Brain pericyte (primary cell): ENCODE measurements around the gene KCNJ8.
"Not testable (repeated sequence)": the region's sequence is repeated elsewhere in the genome, so short reads cannot be mapped to it uniquely, and the experiment has no call there.

Experiments
- DNase-seq: peaks from one replicate; pipeline ENCODE4 v3.0.0-alpha.2; 2012; ENCODE audit warnings: low read depth, low spot score

KCNJ8 gene

DNA sequence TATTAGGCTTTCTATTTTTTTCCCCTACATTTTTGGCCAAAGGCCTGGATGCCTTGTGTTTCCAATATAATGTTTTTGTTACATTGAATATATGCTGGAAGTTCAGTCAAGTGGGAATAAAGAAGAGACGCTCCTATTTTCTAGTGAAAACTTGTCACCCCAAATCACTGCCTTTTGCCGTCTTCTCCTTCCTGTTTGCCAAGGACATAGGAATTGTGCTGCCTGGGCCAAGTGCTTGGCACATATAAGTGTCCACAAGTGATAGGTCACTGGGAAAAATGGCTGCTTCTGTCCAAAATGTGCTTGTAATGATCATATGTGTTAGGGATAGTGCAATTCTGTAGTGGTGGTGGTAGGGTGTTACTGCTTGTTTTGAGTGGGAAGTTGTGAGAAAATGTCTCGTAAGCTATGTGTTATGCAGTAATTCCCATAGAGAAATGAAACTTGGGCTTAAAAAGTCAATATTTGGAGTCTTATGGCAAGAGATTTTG, 11.6 kb upstream of the KCNJ8 start:
- DNase-seq, result no peak

DNA sequence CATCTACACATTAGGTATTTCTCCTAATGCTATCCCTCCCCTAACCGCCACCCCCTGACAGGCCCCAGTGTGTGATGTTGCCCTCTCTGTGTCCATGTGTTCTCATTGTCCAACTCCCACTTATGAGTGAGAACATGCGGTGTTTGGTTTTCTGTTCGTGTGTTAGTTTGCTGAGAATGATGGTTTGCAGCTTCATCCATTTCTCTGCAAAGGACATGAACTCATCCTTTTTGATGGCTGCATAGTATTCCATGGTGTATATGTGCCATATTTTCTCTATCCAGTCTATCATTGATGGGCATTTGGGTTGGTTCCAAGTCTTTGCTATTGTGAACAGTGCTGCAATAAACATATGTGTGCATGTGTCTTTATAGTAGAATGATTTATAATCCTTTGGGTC, 8.2 kb upstream of the KCNJ8 start:
- DNase-seq, result not testable (repeated sequence)

- no peak for DNase-seq
Observed at GRCh38 chr12:21780786-21781185, 6.3 kb upstream of the KCNJ8 start.

DNA sequence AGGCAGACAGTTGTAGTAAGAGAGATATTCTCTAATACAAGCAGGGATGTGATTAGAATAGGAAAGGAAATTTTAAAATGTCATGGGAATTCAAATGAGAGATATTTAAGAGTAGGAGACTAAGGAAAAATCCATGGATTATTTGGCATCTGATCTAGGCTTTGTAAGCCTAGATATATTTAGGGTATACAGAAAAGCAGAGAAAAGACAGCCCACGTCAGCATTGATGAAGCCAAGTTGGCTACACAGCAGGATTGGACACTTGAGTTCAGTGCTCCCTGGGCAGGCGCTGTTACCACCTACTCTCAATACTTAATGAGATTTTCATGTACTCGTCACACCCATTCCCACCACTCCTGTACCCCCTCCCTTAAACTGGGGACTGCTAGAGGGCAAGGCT, 1.7 kb upstream of the KCNJ8 start:
- no peak for DNase-seq

- no peak for DNase-seq
Observed at GRCh38 chr12:21775133-21775820, 771 bp upstream of the KCNJ8 start.

DNA sequence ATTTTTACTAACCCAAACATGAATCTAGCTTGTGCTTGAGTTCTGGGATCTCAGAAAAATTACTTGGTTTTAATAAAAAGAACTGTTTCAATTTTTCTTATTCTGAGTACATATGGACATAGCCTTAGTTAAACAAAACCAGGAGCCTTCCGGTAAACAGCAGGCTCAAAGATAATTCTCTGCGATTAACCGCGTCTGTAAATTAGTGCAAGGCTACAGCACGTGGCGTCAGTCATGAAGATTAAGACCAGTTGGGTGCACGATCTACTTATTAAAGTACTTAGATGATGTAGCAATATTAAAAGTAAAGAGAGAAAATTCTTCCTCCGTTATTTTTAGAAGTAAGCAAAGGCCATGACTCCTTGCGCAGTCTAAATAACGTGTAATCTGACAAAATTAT, 700 bp downstream of the KCNJ8 start:
- DNase-seq, result no peak

DNA sequence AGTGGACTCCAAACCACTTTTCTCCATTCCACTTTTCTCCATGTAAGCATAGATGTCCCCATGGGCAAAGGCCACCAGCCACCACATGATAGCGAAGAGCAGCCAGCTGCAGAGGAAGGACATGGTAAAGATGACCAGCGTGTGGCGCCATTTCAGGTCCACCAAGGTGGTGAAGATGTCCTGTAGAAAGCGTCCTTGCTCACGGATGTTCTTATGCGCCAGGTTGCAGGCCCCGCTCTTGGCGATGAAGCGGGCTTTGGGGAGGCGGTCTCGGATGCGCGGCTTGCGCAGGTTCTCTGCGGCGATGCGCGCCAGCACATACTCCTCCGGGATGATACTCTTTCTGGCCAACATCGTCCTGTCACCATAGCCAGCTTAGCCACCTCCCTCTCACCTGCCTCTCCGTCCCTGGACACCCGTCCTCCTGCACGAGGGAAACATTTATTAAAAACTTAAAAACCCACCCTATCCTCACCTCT, 1.2 kb downstream of the KCNJ8 start:
- DNase-seq, result no peak

DNA sequence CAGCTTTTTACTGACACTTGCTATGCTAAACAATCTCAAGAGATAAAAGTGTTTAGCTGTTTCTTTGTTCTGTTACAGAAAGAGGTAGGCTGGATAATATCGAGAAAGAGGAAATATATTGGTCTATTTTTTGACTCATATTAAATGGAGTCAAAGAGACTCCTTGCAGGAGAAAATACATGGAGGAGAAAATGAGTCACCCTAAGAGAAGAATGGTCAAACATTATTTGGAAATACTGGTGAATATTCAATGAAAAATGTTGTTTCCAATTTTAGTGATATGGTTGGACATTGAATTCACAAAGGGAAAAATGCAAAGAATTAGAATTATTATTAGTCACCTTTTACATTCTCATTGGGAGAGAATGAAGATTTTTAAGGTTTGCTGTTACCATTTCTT, 3.2 kb downstream of the KCNJ8 start:
- DNase-seq, result no peak

GRCh38 chr12:21769307-21769706, 5.2 kb downstream of the KCNJ8 start:
- DNase-seq, result no peak

DNA sequence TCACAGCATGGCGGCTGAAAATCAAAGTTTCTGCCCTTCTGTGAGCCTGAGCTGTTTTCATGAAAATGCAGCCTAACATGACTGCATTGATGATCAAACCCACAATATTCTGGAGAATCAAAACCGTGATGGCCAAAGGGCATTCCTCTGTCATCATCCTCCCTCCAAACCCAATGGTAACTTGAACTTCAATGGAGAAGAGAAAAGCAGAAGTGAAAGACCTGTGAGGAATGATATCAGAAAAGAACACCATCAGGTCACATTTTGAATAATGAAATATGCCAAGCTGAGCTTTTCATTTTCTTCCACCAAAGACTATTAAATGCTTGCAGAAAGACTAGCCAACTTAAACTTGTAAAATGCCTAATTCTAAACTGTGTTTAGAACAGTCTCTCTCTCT, 8.1 kb downstream of the KCNJ8 start:
- no peak for DNase-seq

DNA sequence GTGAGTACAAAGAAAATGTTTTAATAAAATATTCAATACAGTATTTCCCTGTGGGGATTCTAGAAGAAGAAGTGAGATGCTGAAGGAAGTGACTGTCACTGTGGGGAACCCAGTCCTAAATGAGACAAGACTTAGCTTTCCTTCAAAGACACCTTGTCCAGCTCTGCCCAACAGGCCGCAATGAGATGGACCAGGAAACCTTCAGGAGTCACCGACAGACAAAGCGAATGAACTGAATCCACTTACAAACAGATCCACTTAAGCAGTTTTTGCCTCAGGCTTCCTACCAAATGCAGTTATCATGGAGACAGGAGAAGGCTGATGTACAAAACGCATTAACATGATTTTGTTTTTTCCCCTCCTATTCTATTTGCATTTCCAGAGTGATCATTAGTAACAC, 9.6 kb downstream of the KCNJ8 start:
- no peak for DNase-seq

DNA sequence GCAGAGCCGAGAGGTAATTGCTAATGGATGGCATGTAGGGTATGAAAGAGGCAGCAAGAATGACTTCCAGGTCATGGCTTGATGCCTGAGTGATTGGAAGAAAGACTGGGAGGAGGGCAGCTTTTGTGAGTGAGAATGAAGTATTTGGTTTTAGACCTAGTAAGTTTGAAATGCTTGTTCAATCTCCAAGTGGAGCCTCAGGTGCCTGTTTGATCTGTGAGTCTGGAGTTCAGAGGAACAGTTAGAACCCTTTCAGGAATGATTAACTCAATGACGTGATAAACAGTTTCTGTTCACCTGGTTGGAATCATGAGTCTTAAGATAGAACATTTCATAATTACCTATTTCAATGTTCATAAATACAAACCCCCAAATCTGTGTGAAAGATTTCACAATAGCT, 10.4 kb downstream of the KCNJ8 start:
- no peak for DNase-seq

GRCh38 chr12:21763531-21763930, 11.0 kb downstream of the KCNJ8 start:
- DNase-seq, result no peak

DNA sequence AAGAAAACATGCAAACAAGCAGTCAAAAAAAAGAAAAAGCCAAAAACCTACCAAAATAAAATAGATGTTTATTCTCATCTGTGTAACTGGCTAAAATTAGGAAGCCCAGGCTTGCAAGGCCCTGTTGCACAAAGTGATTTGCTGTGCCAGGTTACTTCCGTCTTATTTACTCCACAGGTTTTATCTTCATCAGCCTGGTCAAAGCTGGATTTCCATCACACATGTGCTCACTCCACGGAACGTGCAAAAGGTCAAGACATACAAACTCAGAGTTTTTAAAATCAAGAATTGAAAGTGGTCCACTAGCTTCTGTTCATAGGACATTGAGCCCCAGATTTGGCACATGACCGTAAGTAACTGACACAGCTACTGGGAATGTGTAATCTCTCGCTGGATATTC, 14.8 kb downstream of the KCNJ8 start:
- DNase-seq, result no peak

- no peak for DNase-seq
Observed at GRCh38 chr12:21757735-21758134, 16.8 kb downstream of the KCNJ8 start.

- DNase-seq, result no peak
Observed at GRCh38 chr12:21756699-21757098, 17.8 kb downstream of the KCNJ8 start.

DNA sequence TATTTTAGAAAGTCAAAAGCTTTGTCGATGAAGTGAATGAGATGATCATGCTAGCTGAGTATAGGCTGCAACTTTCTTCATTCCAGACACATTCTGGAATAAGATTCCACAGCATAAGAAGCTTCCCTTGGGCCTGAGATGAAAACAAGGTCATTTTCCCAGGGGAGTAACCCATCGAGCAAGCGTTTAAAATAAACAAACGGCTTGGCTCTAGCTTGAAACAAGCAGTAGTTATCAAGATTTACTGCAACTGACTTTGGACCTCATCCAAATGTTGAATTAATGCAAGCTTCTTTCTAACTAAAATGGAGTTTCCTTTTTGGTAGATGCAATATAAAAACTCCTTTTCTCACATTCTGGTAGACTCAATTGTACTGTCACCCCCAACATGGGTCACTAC, 23.0 kb downstream of the KCNJ8 start:
- DNase-seq, result peak; percentile 38

DNA sequence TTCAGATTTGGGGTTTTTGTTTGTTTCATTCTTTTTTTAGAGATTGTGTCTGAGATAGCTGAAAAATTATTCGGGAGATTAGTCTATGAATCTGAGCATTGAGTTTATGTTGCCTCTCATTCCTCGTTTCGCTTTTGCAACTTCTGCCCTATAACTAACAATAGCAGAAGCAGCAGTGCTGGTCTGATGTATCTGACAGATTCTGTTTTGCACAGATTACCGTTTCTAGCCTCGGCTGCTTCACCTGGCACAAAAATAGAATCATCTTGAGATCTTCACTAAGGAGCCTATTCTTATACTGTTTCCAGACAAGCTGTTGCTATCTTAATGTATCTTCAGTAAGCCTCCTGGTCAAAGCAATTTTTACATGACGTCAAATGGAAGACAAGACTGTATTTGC, 29.2 kb downstream of the KCNJ8 start:
- no peak for DNase-seq

DNA sequence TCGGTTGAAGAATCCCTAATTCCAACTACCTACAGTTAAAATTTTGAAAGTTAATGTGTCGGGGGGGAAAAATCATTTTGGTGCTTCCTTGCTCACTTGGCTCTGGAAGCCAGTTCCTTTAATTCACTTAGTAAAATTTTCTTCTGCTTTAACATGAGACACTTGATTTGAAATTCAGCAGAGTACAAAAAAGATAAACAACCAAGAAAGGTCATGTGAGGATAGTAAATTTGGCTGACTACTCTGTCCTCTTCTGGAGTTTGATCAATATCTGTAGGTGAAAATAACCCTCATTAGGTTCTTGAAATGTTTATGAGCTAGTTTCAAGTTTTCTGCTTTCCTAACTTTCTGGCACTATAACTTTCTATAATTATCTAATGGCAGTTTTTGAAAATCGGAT, 43.4 kb downstream of the KCNJ8 start:
- DNase-seq, result no peak

DNA sequence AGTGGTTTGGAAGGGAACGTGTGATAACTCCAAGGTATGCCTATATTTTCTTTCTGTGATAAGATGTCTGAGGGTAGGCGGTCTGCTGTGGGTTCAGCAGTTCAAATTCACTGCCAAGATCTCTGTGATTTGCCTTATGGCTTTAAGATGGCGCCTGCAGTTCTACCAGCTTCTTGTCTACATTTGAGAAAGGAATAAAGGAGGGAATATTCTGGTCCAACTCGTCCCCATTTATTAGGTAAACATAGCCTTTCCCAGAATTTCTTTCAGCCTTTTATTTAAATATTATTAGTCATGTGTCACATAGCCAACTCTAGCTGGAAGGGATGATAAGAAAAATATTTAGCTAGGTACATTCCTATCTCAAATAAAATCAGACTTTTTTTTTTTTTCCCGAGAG, 48.8 kb downstream of the KCNJ8 start:
- no peak for DNase-seq

DNA sequence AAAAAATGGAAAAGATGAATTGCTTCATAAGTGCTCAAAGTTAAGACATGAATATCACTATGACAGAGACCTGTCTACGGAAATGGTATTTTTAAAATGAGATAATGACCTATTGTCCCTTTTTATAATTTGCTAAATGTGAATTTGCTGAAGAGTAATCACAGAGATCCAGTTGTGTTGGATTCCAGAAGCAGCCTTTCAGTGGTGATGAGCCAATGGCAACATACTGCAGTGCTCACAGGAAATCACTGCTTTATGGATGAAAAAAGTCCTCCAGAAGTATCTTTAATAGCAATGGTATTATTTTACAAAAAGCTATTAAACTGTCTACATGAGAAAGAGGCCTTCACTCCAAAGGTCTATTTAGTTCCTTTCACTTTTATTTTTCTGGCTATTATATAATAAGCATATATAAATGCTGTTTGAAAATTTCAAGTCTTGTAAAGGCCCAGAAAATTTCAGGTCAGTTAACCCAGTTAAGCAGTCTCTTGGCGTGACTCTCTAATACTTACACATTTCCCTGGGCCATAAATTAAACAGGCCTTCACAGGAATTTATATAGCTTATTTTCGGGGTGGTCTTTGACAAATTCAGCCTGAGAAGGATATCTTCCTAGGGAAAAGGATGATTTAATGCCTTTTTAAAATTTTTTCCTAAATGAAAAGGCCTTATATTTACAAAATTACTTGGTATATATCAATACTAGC, 55.4 kb downstream of the KCNJ8 start:
- DNase-seq, result no peak

GRCh38 chr12:21718403-21718802, 56.1 kb downstream of the KCNJ8 start:
- DNase-seq, result no peak

- no peak for DNase-seq
Observed at GRCh38 chr12:21717767-21718166, 56.7 kb downstream of the KCNJ8 start.
